ENCODE results near the gene GOLGA6B. TPM values are rescaled to one million over a fixed set of nuclear protein-coding genes. Genes with fewer than 3 reads are reported as not detected.

Gene GOLGA6B
- total RNA-seq, 1 experiment from 2014 or later: 0.33 TPM

DNA sequence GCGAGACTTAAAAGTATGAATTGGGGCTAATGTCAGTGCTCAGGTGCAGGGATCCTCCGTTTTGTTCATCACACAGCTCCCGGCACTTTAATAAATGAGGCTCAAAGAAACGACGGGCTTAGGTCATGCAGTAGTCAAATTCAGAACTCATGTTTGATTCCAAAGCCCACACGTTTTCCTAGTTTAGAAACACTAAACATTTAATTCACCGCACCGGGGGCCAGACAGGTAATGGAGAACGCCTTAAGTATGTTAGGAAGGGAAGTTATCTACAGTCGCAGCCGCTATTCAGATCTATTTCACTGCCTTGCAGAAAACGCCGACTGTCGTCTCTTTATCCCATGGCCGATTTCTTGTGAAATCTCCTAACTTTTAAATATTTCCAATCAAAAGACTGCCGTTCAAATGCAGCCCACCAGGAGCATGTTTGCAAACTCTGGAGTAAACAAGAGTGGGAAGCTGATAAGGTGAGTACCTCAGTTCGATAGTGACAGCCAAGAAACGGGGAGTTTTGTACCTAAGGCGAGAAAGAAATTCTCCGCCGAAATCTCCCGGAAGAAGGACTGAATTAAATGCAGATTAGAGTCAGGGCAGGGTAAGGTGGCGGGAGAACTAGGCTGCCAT lies 30.9 kb downstream of the GOLGA6B start:
- no CpG with 5 or more reads among the region's 23 CpGs for WGBS (ENCODE audit: extremely low coverage, insufficient read length, low lambda C conversion rate)
- H4K91ac ChIP-seq (ENCODE audit: insufficient read length, low read depth, low read length): no peak overlapping the region
- no peaks in the 10 kb centered on the region for H3K27me3 Mint-ChIP-seq (ENCODE audit: low read depth)
- H2BK120ac ChIP-seq (ENCODE audit: low read depth, low read length, poor library complexity, severe bottlenecking): no peak overlapping the region
- DNase-seq: no peak
- H3K4ac ChIP-seq (ENCODE audit: low read depth, low read length): no peak overlapping the region
- no peak overlapping the region for H2BK15ac ChIP-seq (ENCODE audit: low read depth, low read length)
- H3K14ac ChIP-seq (ENCODE audit: insufficient read depth, low read length): no peak overlapping the region
- no peak overlapping the region for H4K5ac ChIP-seq (ENCODE audit: insufficient read length, low read depth, low read length)
- H2BK12ac ChIP-seq (ENCODE audit: insufficient read length, low read depth, low read length): no peak overlapping the region
- no peak overlapping the region for H3T11ph ChIP-seq (ENCODE audit: low read length)
- no peaks in the 10 kb centered on the region for H3K79me1 ChIP-seq (ENCODE audit: insufficient read depth, low read depth, low read length, poor library complexity, severe bottlenecking)
- no peak overlapping the region for H3K23ac ChIP-seq (ENCODE audit: insufficient read length, low read depth, low read length)
- H2AK5ac ChIP-seq (ENCODE audit: insufficient read length, low read length): no peak overlapping the region
- TF ChIP-seq, protein P1, sequence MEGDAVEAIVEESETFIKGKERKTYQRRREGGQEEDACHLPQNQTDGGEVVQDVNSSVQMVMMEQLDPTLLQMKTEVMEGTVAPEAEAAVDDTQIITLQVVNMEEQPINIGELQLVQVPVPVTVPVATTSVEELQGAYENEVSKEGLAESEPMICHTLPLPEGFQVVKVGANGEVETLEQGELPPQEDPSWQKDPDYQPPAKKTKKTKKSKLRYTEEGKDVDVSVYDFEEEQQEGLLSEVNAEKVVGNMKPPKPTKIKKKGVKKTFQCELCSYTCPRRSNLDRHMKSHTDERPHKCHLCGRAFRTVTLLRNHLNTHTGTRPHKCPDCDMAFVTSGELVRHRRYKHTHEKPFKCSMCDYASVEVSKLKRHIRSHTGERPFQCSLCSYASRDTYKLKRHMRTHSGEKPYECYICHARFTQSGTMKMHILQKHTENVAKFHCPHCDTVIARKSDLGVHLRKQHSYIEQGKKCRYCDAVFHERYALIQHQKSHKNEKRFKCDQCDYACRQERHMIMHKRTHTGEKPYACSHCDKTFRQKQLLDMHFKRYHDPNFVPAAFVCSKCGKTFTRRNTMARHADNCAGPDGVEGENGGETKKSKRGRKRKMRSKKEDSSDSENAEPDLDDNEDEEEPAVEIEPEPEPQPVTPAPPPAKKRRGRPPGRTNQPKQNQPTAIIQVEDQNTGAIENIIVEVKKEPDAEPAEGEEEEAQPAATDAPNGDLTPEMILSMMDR (conservative IDR thresholded peaks at IDR 0.05): 0 out of 3 replicates have a peak, but pooled peaks have one; percentile 21
- H3K18ac ChIP-seq (ENCODE audit: insufficient read length, low read depth, low read length): no peak overlapping the region
- peaks cover 0 to 5% (median 0%) of the 10 kb centered on the region in 3 experiments; a peak in 1 of 7 replicates for H3K36me3 Mint-ChIP-seq (ENCODE audit: insufficient read depth in 1 of 3, low read depth in 3 of 3)
- no peaks in the 10 kb centered on the region for H4K20me1 ChIP-seq (ENCODE audit: control insufficient read depth, insufficient read depth, insufficient read length)
- no peak overlapping the region for H2BK20ac ChIP-seq (ENCODE audit: low read depth, low read length, poor library complexity, severe bottlenecking)
- H3K4me1 Mint-ChIP-seq: peaks cover 13% of the 10 kb centered on the region in 2 experiments
- H3K9ac ChIP-seq (ENCODE audit: extremely low read depth, insufficient read length, low read length): peak overlapping the region; percentile 53
- peak overlapping the region; percentile 92 to 96 for H3K4me3 Mint-ChIP-seq
- no peak overlapping the region for H4K8ac ChIP-seq (replicated peaks; ENCODE audit: insufficient read length, low read depth, low read length)
- H3K9me3 ChIP-seq (ENCODE audit: control insufficient read depth, low read depth, low read length): no peaks in the 10 kb centered on the region
- no peak overlapping the region for H2BK5ac ChIP-seq (ENCODE audit: insufficient read length, low read length)
- H3K4me1 ChIP-seq (ENCODE audit: insufficient read depth, low read length): no peaks in the 10 kb centered on the region; the same call in 1 of the 2 replicates
- no peak overlapping the region for H2AFZ ChIP-seq (ENCODE audit: low read length)
- H3K9me3 Mint-ChIP-seq: no peaks in the 10 kb centered on the region; a peak in 1 of 5 replicates
- no peaks in the 10 kb centered on the region for H3K27me3 ChIP-seq (ENCODE audit: insufficient read depth, low read length)
- H3K4me2 ChIP-seq (ENCODE audit: insufficient read depth, insufficient read length, low read length): peak overlapping the region; percentile 98
- H3K56ac ChIP-seq (ENCODE audit: insufficient read length, low read depth, low read length): no peak overlapping the region
- H3K27ac Mint-ChIP-seq: peak overlapping the region; percentile 95 to 99 (median 97)
- no peaks in the 10 kb centered on the region; the same call in 1 of the 2 replicates for H3K79me2 ChIP-seq (ENCODE audit: insufficient read depth, low read length)
- H3K27ac ChIP-seq (ENCODE audit: insufficient read length, low read depth, low read length): peak overlapping the region; percentile 22
- peaks cover 3% of the 10 kb centered on the region for H3K23me2 ChIP-seq (ENCODE audit: insufficient read length, low read depth, low read length, poor library complexity, severe bottlenecking)

Measured in H9 (cell line).